Thyroid gland (tissue), 4 donors: ENCODE measurements around the gene HYLS1.

Experiments
- CTCF ChIP-seq, 6 experiments: fragments of 200-600 bp in 3 of 6; fragments of 450-650 bp in 3 of 6; sonication (generic) in 3 of 6; IDR thresholded peaks; one replicate each; pipeline ENCODE4 v1.5.1; 2016 to 2019; ENCODE audit warnings: antibody characterized with exemption in 6 of 6, mild to moderate bottlenecking in 2 of 6, inconsistent platforms in 1 of 6, moderate library complexity in 1 of 6
- POLR2A ChIP-seq, 2 donors: fragments of 450-650 bp; IDR thresholded peaks; one replicate each; pipeline ENCODE4 v1.6.1; 2017; ENCODE audit warnings: antibody characterized with exemption in 2 of 2, mild to moderate bottlenecking in 2 of 2, moderate library complexity in 1 of 2

DNA sequence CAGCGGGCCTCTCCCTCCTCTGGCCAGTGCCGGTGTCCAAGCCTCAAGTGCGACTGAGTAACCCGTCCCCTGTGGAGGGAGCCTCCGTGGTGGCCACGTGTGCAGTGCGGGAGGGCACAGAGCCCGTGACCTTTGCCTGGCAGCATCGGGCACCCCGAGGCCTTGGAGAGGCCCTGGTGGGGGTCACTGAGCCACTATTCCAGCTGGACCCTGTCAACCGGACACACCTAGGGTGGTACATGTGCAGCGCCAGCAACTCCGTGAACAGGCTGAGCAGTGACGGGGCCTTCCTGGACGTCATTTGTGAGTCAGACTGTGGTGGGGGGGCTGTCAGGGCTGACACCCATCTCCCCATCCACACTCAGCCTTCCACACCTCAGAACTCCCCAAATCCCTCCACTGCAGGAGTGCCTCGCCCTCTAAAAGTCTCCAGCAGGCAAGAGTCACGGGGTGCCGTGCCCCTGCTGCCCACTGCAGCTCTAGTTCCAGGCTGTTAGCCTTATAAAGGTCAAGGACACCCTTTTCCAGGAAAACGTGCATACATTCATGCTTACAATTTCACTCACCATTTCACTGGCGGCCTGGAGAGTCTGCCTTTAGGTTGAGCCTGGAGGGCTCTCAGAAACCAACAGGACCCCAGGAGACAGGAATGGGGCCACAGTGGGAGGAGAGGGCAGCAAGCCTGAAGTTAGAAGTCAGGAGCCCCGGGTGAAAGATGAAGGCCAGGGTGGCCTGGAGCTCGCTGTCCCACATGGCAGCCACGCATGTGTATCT, 61.0 kb downstream of the HYLS1 start:
- TF ChIP-seq CTCF (IDR thresholded peaks at IDR 0.05) (no peak), POLR2A (IDR thresholded peaks at IDR 0.05) (no peak)
